Stimulated activated CD4-positive, alpha-beta T cell treated with anti-CD3 and anti-CD28 coated beads, Interleukin-15, amount 100 ng/mL, for 48 hours (primary cell): ENCODE measurements around the gene GPX6.
A peak's percentile ranks its signal among the peaks of the same experiment; 100 is the strongest.
"Not testable (repeated sequence)": the region's sequence is repeated elsewhere in the genome, so short reads cannot be mapped to it uniquely, and the experiment has no call there.

Source experiments
- DNase-seq, 2 donors: peaks; one replicate each; pipeline ENCODE4 v3.0.0-alpha.2; 2020; ENCODE audit warnings: low read depth in 2 of 2

The GPX6 gene

GRCh38 chr6:28515676-28516075, at the start of gene GPX6:
GPX6 (minus strand) TSS chr6:28515793; CDS start chr6:28515743, 50 bp downstream.
- DNase-seq = no peak

- no peak for DNase-seq
Measured at GRCh38 chr6:28563430-28564095, 48.0 kb upstream of the GPX6 start.

- no peak for DNase-seq
Measured at GRCh38 chr6:28558629-28559028, 43.0 kb upstream of the GPX6 start.

GRCh38 chr6:28555136-28555535, 39.5 kb upstream of the GPX6 start:
- no peak for DNase-seq

- DNase-seq = no peak
Measured at GRCh38 chr6:28553986-28554881, 38.6 kb upstream of the GPX6 start.

GRCh38 chr6:28553384-28553985, 37.9 kb upstream of the GPX6 start:
- no peak for DNase-seq

- no peak for DNase-seq
Measured at GRCh38 chr6:28551891-28552666, 36.5 kb upstream of the GPX6 start.

GRCh38 chr6:28547003-28547402, 31.4 kb upstream of the GPX6 start:
- not testable (repeated sequence) for DNase-seq

- DNase-seq = no peak
Measured at GRCh38 chr6:28545955-28546354, 30.4 kb upstream of the GPX6 start.

- DNase-seq = no peak
Measured at GRCh38 chr6:28543651-28544610, 28.3 kb upstream of the GPX6 start.

GRCh38 chr6:28542440-28543296, 27.1 kb upstream of the GPX6 start:
- DNase-seq = peak; percentile 38 to 42

- no peak for DNase-seq
Measured at GRCh38 chr6:28541996-28542395, 26.4 kb upstream of the GPX6 start.

GRCh38 chr6:28537509-28538140, 22.0 kb upstream of the GPX6 start:
- DNase-seq = peak in 1 of 2 donors; percentile 23

GRCh38 chr6:28537065-28537464, 21.5 kb upstream of the GPX6 start:
- no peak for DNase-seq

- DNase-seq = no peak
Measured at GRCh38 chr6:28534875-28535274, 19.3 kb upstream of the GPX6 start.

- DNase-seq = no peak
Measured at GRCh38 chr6:28534306-28534705, 18.7 kb upstream of the GPX6 start.

GRCh38 chr6:28531479-28532128, 16.0 kb upstream of the GPX6 start:
- no peak for DNase-seq

- DNase-seq = no peak
Measured at GRCh38 chr6:28530777-28531176, 15.2 kb upstream of the GPX6 start.
